ENCODE results near the gene DSCAM. TPM values are rescaled to one million over a fixed set of nuclear protein-coding genes. Genes with fewer than 3 reads are reported as not detected.

Gene DSCAM
- total RNA-seq, 1 donor from 2014 or later = not detected

GRCh38 chr21:39972471-39972870 lies 874.5 kb downstream of the DSCAM start:
- Histone ChIP-seq H3K9me3 (no peaks in the 10 kb centered on the region), H3K4me3 (no peak overlapping the region), H3K36me3 (no peaks in the 10 kb centered on the region), H3K4me1 (no peaks in the 10 kb centered on the region), H3K27ac (no peak overlapping the region), H3K27me3 (no peaks in the 10 kb centered on the region)
- intact Hi-C loops (cut with DNase I) = no loop called here
- no peak for DNase-seq (ENCODE audit: low spot score in 2 of 2)
- no peak for TF ChIP-seq CTCF (IDR thresholded peaks at IDR 0.05)

GRCh38 chr21:39971956-39972355 lies 875.0 kb downstream of the DSCAM start:
- intact Hi-C loops (cut with DNase I) = no loop called here
- H3K4me1 ChIP-seq = no peaks in the 10 kb centered on the region
- TF ChIP-seq CTCF (IDR thresholded peaks at IDR 0.05) = no peak
- no peaks in the 10 kb centered on the region for H3K27me3 ChIP-seq
- no peaks in the 10 kb centered on the region for H3K9me3 ChIP-seq
- H3K36me3 ChIP-seq = no peaks in the 10 kb centered on the region
- DNase-seq (ENCODE audit: low spot score in 2 of 2) = no peak
- no peak overlapping the region for H3K4me3 ChIP-seq
- H3K27ac ChIP-seq = no peak overlapping the region

GRCh38 chr21:39969691-39970364 lies 877.1 kb downstream of the DSCAM start:
- Histone ChIP-seq H3K27me3 (no peaks in the 10 kb centered on the region), H3K36me3 (no peaks in the 10 kb centered on the region), H3K9me3 (no peaks in the 10 kb centered on the region), H3K4me3 (no peak overlapping the region), H3K27ac (no peak overlapping the region), H3K4me1 (no peaks in the 10 kb centered on the region)
- no peak for TF ChIP-seq CTCF (IDR thresholded peaks at IDR 0.05)
- no peak for DNase-seq (ENCODE audit: low spot score in 2 of 2)
- intact Hi-C loops (cut with DNase I) = no loop called here

DNA sequence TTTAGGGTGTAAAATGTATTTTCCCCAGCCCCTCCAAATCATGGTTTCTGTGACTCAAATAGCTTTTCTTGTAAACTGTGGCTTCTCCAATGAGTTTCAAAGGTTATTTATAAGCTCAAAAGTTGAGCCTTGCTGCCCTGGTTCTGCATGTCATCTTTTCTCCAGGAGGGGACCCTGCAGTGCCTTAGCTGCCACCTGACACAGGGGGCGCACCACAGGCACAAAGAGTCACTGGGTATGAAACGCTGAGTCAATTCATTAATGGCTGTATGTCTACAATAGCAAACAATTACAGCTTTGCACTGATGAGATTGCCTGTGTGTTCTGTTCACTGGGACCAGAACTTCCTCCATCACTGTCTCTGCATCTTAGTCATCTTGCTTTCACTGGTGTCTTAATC lies 878.9 kb downstream of the DSCAM start:
- intact Hi-C loops (cut with DNase I) = no loop called here
- Histone ChIP-seq H3K36me3 (no peaks in the 10 kb centered on the region), H3K4me1 (no peaks in the 10 kb centered on the region), H3K4me3 (no peak overlapping the region), H3K27ac (no peak overlapping the region), H3K9me3 (no peaks in the 10 kb centered on the region), H3K27me3 (no peaks in the 10 kb centered on the region)
- no peak for DNase-seq (ENCODE audit: low spot score in 2 of 2)
- TF ChIP-seq CTCF (IDR thresholded peaks at IDR 0.05) = no peak

- Histone ChIP-seq H3K27ac (no peak overlapping the region), H3K4me1 (no peaks in the 10 kb centered on the region), H3K4me3 (no peak overlapping the region), H3K36me3 (no peaks in the 10 kb centered on the region), H3K9me3 (no peaks in the 10 kb centered on the region), H3K27me3 (no peaks in the 10 kb centered on the region)
- DNase-seq (ENCODE audit: low spot score in 2 of 2) = no peak
- no peak for TF ChIP-seq CTCF (IDR thresholded peaks at IDR 0.05)
- intact Hi-C loops (cut with DNase I) = no loop called here
These were observed 880.2 kb downstream of the DSCAM start for GRCh38 chr21:39966786-39967185.

DNA sequence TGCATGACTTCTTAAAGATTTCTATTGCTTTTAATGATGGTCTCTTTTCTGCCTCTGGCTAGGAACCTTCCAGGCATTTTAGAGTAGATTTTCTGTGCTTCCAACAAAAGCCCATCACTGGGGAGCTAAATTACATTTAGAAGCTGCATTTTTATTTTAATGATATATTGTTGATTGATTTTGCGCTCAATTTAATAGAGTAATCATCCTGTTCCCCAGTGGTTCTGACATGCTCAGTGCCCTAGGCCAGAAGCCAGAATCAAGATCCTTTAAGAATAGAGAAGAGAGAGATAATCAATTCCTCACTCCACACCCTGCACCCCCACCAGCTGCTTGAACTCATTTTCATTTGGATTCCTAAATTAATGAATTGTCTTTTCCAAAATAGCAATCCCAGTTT lies 881.9 kb downstream of the DSCAM start:
- no peaks in the 10 kb centered on the region for H3K27me3 ChIP-seq
- intact Hi-C loops (cut with DNase I) = no loop called here
- no peak overlapping the region for H3K4me3 ChIP-seq
- H3K36me3 ChIP-seq = no peaks in the 10 kb centered on the region
- no peaks in the 10 kb centered on the region for H3K4me1 ChIP-seq
- H3K9me3 ChIP-seq = peaks cover 0 to 10% of the 10 kb centered on the region in 2 donors
- DNase-seq (ENCODE audit: low spot score in 2 of 2) = no peak
- no peak for TF ChIP-seq CTCF (IDR thresholded peaks at IDR 0.05)
- H3K27ac ChIP-seq = no peak overlapping the region
